ENCODE data around the gene CYFIP1.

CYFIP1 gene

GRCh38 chr15:22861161-22861560 lies 119.0 kb downstream of the CYFIP1 start:
- Histone ChIP-seq H3K4me1 (ENCODE audit: control insufficient read depth in 2 of 2, insufficient read depth in 1 of 2, low read depth in 1 of 2, low read length in 2 of 2) (no peaks in the 10 kb centered on the region), H2AFZ (ENCODE audit: low read length) (no peak overlapping the region), H2BK12ac (ENCODE audit: low read length) (no peak overlapping the region), H3K79me1 (ENCODE audit: low read depth, low read length) (no peaks in the 10 kb centered on the region), H3K14ac (ENCODE audit: low read length) (no peak overlapping the region), H2BK120ac (ENCODE audit: low read depth, low read length) (no peak overlapping the region), H4K91ac (ENCODE audit: low read depth, low read length, poor library complexity) (no peak overlapping the region), H3K27me3 (ENCODE audit: control insufficient read depth in 3 of 3, insufficient read depth in 3 of 3, low read depth in 1 of 3, low read length in 3 of 3) (no peaks in the 10 kb centered on the region), H2BK15ac (ENCODE audit: low read length) (no peak overlapping the region), H3K36me3 (replicated peaks in 1 of 2; ENCODE audit: control insufficient read depth in 2 of 2, insufficient read depth in 2 of 2, low read length in 2 of 2) (peaks cover 13 to 83% of the 10 kb centered on the region in 2 donors), H3K9me3 (replicated peaks in 1 of 2; ENCODE audit: control insufficient read depth in 2 of 2, insufficient read depth in 1 of 2, low read depth in 1 of 2, low read length in 2 of 2) (no peaks in the 10 kb centered on the region), H3K23ac (ENCODE audit: low read depth, low read length, poor library complexity) (no peak overlapping the region), H2AK5ac (ENCODE audit: low read depth, low read length) (no peak overlapping the region), H3K4ac (ENCODE audit: low read length) (no peak overlapping the region), H2BK5ac (ENCODE audit: low read length) (no peak overlapping the region), H4K8ac (ENCODE audit: low read depth, low read length) (no peak overlapping the region), H3K4me2 (ENCODE audit: insufficient read depth, low read length, poor library complexity, severe bottlenecking) (no peak overlapping the region), H3K27ac (replicated peaks; ENCODE audit: low read length) (no peak overlapping the region), H3K18ac (ENCODE audit: low read length) (no peak overlapping the region), H3K9ac (ENCODE audit: low read depth, low read length, poor library complexity) (no peak overlapping the region), H3K4me3 (ENCODE audit: low read length in 2 of 2) (no peak overlapping the region)
- no peak for DNase-seq (ENCODE audit: low spot score)
- no CpG with 5 or more reads among the region's 2 CpGs for WGBS, 2 donors (ENCODE audit: extremely low coverage in 2 of 2, insufficient read length in 2 of 2, insufficient replicate concordance in 1 of 2)

GRCh38 chr15:22856659-22857058 lies 123.5 kb downstream of the CYFIP1 start:
- Histone ChIP-seq H3K9ac (ENCODE audit: low read depth, low read length, poor library complexity) (no peak overlapping the region), H3K36me3 (replicated peaks in 1 of 2; ENCODE audit: control insufficient read depth in 2 of 2, insufficient read depth in 2 of 2, low read length in 2 of 2) (peaks cover 12 to 80% of the 10 kb centered on the region in 2 donors), H2AFZ (ENCODE audit: low read length) (no peak overlapping the region), H2BK5ac (ENCODE audit: low read length) (no peak overlapping the region), H4K91ac (ENCODE audit: low read depth, low read length, poor library complexity) (no peak overlapping the region), H3K14ac (ENCODE audit: low read length) (no peak overlapping the region), H3K18ac (ENCODE audit: low read length) (no peak overlapping the region), H2BK15ac (ENCODE audit: low read length) (no peak overlapping the region), H2AK5ac (ENCODE audit: low read depth, low read length) (no peak overlapping the region), H3K4me3 (ENCODE audit: low read length in 2 of 2) (no peak overlapping the region), H2BK12ac (ENCODE audit: low read length) (no peak overlapping the region), H3K23ac (ENCODE audit: low read depth, low read length, poor library complexity) (no peak overlapping the region), H4K8ac (ENCODE audit: low read depth, low read length) (no peak overlapping the region), H3K4me1 (ENCODE audit: control insufficient read depth in 2 of 2, insufficient read depth in 1 of 2, low read depth in 1 of 2, low read length in 2 of 2) (no peaks in the 10 kb centered on the region), H2BK120ac (ENCODE audit: low read depth, low read length) (no peak overlapping the region), H3K27me3 (ENCODE audit: control insufficient read depth in 3 of 3, insufficient read depth in 3 of 3, low read depth in 1 of 3, low read length in 3 of 3) (no peaks in the 10 kb centered on the region), H3K4me2 (ENCODE audit: insufficient read depth, low read length, poor library complexity, severe bottlenecking) (no peak overlapping the region), H3K9me3 (replicated peaks in 1 of 2; ENCODE audit: control insufficient read depth in 2 of 2, insufficient read depth in 1 of 2, low read depth in 1 of 2, low read length in 2 of 2) (no peaks in the 10 kb centered on the region), H3K79me1 (ENCODE audit: low read depth, low read length) (no peaks in the 10 kb centered on the region), H3K27ac (replicated peaks; ENCODE audit: low read length) (no peak overlapping the region), H3K4ac (ENCODE audit: low read length) (no peak overlapping the region)
- no CpG with 5 or more reads among the region's 1 CpG for WGBS, 2 donors (ENCODE audit: extremely low coverage in 2 of 2, insufficient read length in 2 of 2, insufficient replicate concordance in 1 of 2)
- no peak for DNase-seq (ENCODE audit: low spot score)

GRCh38 chr15:22855791-22856190 lies 124.4 kb downstream of the CYFIP1 start:
- Histone ChIP-seq H3K79me1 (ENCODE audit: low read depth, low read length) (no peaks in the 10 kb centered on the region), H3K9ac (ENCODE audit: low read depth, low read length, poor library complexity) (no peak overlapping the region), H3K4me3 (ENCODE audit: low read length in 2 of 2) (no peak overlapping the region), H3K4ac (ENCODE audit: low read length) (no peak overlapping the region), H3K4me1 (ENCODE audit: control insufficient read depth in 2 of 2, insufficient read depth in 1 of 2, low read depth in 1 of 2, low read length in 2 of 2) (no peaks in the 10 kb centered on the region), H2BK5ac (ENCODE audit: low read length) (no peak overlapping the region), H3K9me3 (replicated peaks in 1 of 2; ENCODE audit: control insufficient read depth in 2 of 2, insufficient read depth in 1 of 2, low read depth in 1 of 2, low read length in 2 of 2) (no peaks in the 10 kb centered on the region), H3K23ac (ENCODE audit: low read depth, low read length, poor library complexity) (no peak overlapping the region), H2BK15ac (ENCODE audit: low read length) (no peak overlapping the region), H3K4me2 (ENCODE audit: insufficient read depth, low read length, poor library complexity, severe bottlenecking) (no peak overlapping the region), H3K14ac (ENCODE audit: low read length) (no peak overlapping the region), H2BK120ac (ENCODE audit: low read depth, low read length) (no peak overlapping the region), H2AK5ac (ENCODE audit: low read depth, low read length) (no peak overlapping the region), H3K27ac (replicated peaks; ENCODE audit: low read length) (no peak overlapping the region), H3K36me3 (replicated peaks in 1 of 2; ENCODE audit: control insufficient read depth in 2 of 2, insufficient read depth in 2 of 2, low read length in 2 of 2) (peaks cover 7 to 80% of the 10 kb centered on the region in 2 donors), H2BK12ac (ENCODE audit: low read length) (no peak overlapping the region), H3K18ac (ENCODE audit: low read length) (no peak overlapping the region), H4K8ac (ENCODE audit: low read depth, low read length) (no peak overlapping the region), H2AFZ (ENCODE audit: low read length) (no peak overlapping the region), H4K91ac (ENCODE audit: low read depth, low read length, poor library complexity) (no peak overlapping the region), H3K27me3 (ENCODE audit: control insufficient read depth in 3 of 3, insufficient read depth in 3 of 3, low read depth in 1 of 3, low read length in 3 of 3) (no peaks in the 10 kb centered on the region)
- DNase-seq (ENCODE audit: low spot score), result no peak
- no CpG with 5 or more reads among the region's 4 CpGs for WGBS, 2 donors (ENCODE audit: extremely low coverage in 2 of 2, insufficient read length in 2 of 2, insufficient replicate concordance in 1 of 2)

- no peak overlapping the region for H3K4me2 ChIP-seq (ENCODE audit: insufficient read depth, low read length, poor library complexity, severe bottlenecking)
Observed at GRCh38 chr15:22851513-22851912, 128.7 kb downstream of the CYFIP1 start.

More at GRCh38 chr15:22851513-22851912, 128.7 kb downstream of the CYFIP1 start:
- H3K4me3 ChIP-seq (ENCODE audit: low read length in 2 of 2), result no peak overlapping the region
- H2BK5ac ChIP-seq (ENCODE audit: low read length), result no peak overlapping the region
- no peaks in the 10 kb centered on the region for H3K27me3 ChIP-seq (ENCODE audit: control insufficient read depth in 3 of 3, insufficient read depth in 3 of 3, low read depth in 1 of 3, low read length in 3 of 3)
- no peaks in the 10 kb centered on the region for H3K9me3 ChIP-seq (replicated peaks in 1 of 2; ENCODE audit: control insufficient read depth in 2 of 2, insufficient read depth in 1 of 2, low read depth in 1 of 2, low read length in 2 of 2)
- H2BK12ac ChIP-seq (ENCODE audit: low read length), result no peak overlapping the region
- no peak overlapping the region for H3K23ac ChIP-seq (ENCODE audit: low read depth, low read length, poor library complexity)
- no peak overlapping the region for H2BK120ac ChIP-seq (ENCODE audit: low read depth, low read length)
- no peak overlapping the region for H3K4ac ChIP-seq (ENCODE audit: low read length)
- H4K8ac ChIP-seq (ENCODE audit: low read depth, low read length), result no peak overlapping the region
- no peak overlapping the region for H2BK15ac ChIP-seq (ENCODE audit: low read length)
- peaks cover 2% of the 10 kb centered on the region for H3K79me1 ChIP-seq (ENCODE audit: low read depth, low read length)
- H4K91ac ChIP-seq (ENCODE audit: low read depth, low read length, poor library complexity), result no peak overlapping the region
- H2AFZ ChIP-seq (ENCODE audit: low read length), result no peak overlapping the region
- no peak overlapping the region for H3K27ac ChIP-seq (replicated peaks; ENCODE audit: low read length)
- no peak overlapping the region for H3K9ac ChIP-seq (ENCODE audit: low read depth, low read length, poor library complexity)
- no peak overlapping the region for H3K14ac ChIP-seq (ENCODE audit: low read length)
- no peak overlapping the region for H2AK5ac ChIP-seq (ENCODE audit: low read depth, low read length)
- no peak overlapping the region for H3K18ac ChIP-seq (ENCODE audit: low read length)
- H3K36me3 ChIP-seq (replicated peaks in 1 of 2; ENCODE audit: control insufficient read depth in 2 of 2, insufficient read depth in 2 of 2, low read length in 2 of 2), result peaks cover 6 to 85% of the 10 kb centered on the region in 2 donors
- no peak for DNase-seq (ENCODE audit: low spot score)
- WGBS, 2 donors (ENCODE audit: extremely low coverage in 2 of 2, insufficient read length in 2 of 2, insufficient replicate concordance in 1 of 2), result no CpG with 5 or more reads among the region's 4 CpGs
- no peaks in the 10 kb centered on the region for H3K4me1 ChIP-seq (ENCODE audit: control insufficient read depth in 2 of 2, insufficient read depth in 1 of 2, low read depth in 1 of 2, low read length in 2 of 2)

All from neuronal stem cell (in vitro differentiated cells).